SK-N-SH treated with all-trans-retinoic acid at 6 μM for 48 hours (cell line): Measurements from ENCODE around the gene CHAF1A.

Experiments
- ATAC-seq: fragments of 200-7000 bp; cut with Tn5 transposase; 3 replicates; pipeline ENCODE4 v1.9.1; 2020; ENCODE audit warnings: mild to moderate bottlenecking, moderate library complexity
- ARNTL ChIP-seq: fragments of 450-650 bp; formaldehyde crosslinking; IDR thresholded peaks from 2 replicates; pipeline ENCODE4 v1.5.0; 2020; ENCODE audit warnings: low read depth, mild to moderate bottlenecking, moderate library complexity, borderline replicate concordance
- BACH2 ChIP-seq: fragments of 250-450 bp; sonication (Bioruptor Pico); IDR thresholded peaks from 2 replicates; pipeline ENCODE4 v1.9.0; 2021; ENCODE audit warnings: mild to moderate bottlenecking, borderline replicate concordance
- CREB5 ChIP-seq: fragments of 250-450 bp; sonication (Bioruptor Pico); IDR thresholded peaks from 2 replicates; pipeline ENCODE4 v1.5.1; 2020; ENCODE audit warnings: low read depth, mild to moderate bottlenecking, moderate library complexity
- CSRNP3 ChIP-seq: fragments of 250-450 bp; sonication (Bioruptor Pico); IDR thresholded peaks from 2 replicates; pipeline ENCODE4 v1.5.1; 2021; ENCODE audit warnings: mild to moderate bottlenecking, moderate library complexity
- ESRRG ChIP-seq: fragments of 250-450 bp; sonication (Bioruptor Pico); IDR thresholded peaks from 2 replicates; pipeline ENCODE4 v1.6.1; 2021; ENCODE audit warnings: mild to moderate bottlenecking
- GLIS3 ChIP-seq: fragments of 250-450 bp; sonication (Bioruptor Pico); IDR thresholded peaks from 2 replicates; pipeline ENCODE4 v1.5.0; 2020; ENCODE audit warnings: mild to moderate bottlenecking, moderate library complexity
- ISL1 ChIP-seq: fragments of 250-450 bp; sonication (Bioruptor Pico); IDR thresholded peaks from 2 replicates; pipeline ENCODE4 v2.1.2; 2022; ENCODE audit warnings: mild to moderate bottlenecking, moderate library complexity
- OSR1 ChIP-seq: fragments of 250-450 bp; sonication (Bioruptor Pico); IDR thresholded peaks from 2 replicates; pipeline ENCODE4 v1.8.0; 2022; ENCODE audit warnings: moderate library complexity, mild to moderate bottlenecking, inconsistent platforms
- PATZ1 ChIP-seq: fragments of 250-450 bp; sonication (Bioruptor Pico); IDR thresholded peaks from 2 replicates; pipeline ENCODE4 v1.8.0; 2020; ENCODE audit warnings: mild to moderate bottlenecking, moderate library complexity, borderline replicate concordance
- POU6F1 ChIP-seq: fragments of 250-450 bp; sonication (Bioruptor Pico); IDR thresholded peaks from 2 replicates; pipeline ENCODE4 v1.8.0; 2021; ENCODE audit warnings: low read depth, mild to moderate bottlenecking, moderate library complexity, borderline replicate concordance
- PPARA ChIP-seq: fragments of 250-450 bp; sonication (Bioruptor Pico); IDR thresholded peaks from 2 replicates; pipeline ENCODE4 v1.5.0; 2020; ENCODE audit warnings: mild to moderate bottlenecking, borderline replicate concordance
- RARB ChIP-seq: fragments of 250-450 bp; sonication (Bioruptor Pico); IDR thresholded peaks from 2 replicates; pipeline ENCODE4 v1.8.0; 2021; ENCODE audit warnings: mild to moderate bottlenecking, moderate library complexity
- SNAI2 ChIP-seq: fragments of 250-450 bp; sonication (Bioruptor Pico); IDR thresholded peaks from 2 replicates; pipeline ENCODE4 v1.5.0; 2020; ENCODE audit warnings: mild to moderate bottlenecking, moderate library complexity
- TCF4 ChIP-seq: fragments of 250-450 bp; sonication (Bioruptor Pico); IDR thresholded peaks from 2 replicates; pipeline ENCODE4 v1.8.0; 2021; ENCODE audit warnings: mild to moderate bottlenecking, moderate library complexity, borderline replicate concordance
- ZC3H10 ChIP-seq: fragments of 250-450 bp; sonication (Bioruptor Pico); IDR thresholded peaks from 2 replicates; pipeline ENCODE4 v1.5.1; 2021; ENCODE audit warnings: mild to moderate bottlenecking, moderate library complexity
- ZFP3 ChIP-seq: fragments of 250-450 bp; sonication (Bioruptor Pico); IDR thresholded peaks from 2 replicates; pipeline ENCODE4 v1.5.0; 2020; ENCODE audit warnings: mild to moderate bottlenecking, moderate library complexity
- ZNF565 ChIP-seq: fragments of 450-650 bp; formaldehyde crosslinking; conservative IDR thresholded peaks from 2 replicates; pipeline ENCODE4 v1.5.0; 2020; ENCODE audit warnings: low read depth, mild to moderate bottlenecking, moderate library complexity

CHAF1A gene

GRCh38 chr19:4375164-4376027, 27.0 kb upstream of the CHAF1A start (continued):
- TF ChIP-seq BACH2 (no peak), ESRRG (CRISPR knock-in tag) (no peak), GLIS3 (CRISPR knock-in tag) (no peak), CSRNP3 (CRISPR knock-in tag) (no peak)

GRCh38 chr19:4376028-4376670, 26.3 kb upstream of the CHAF1A start:
- TF ChIP-seq ZFP3 (CRISPR knock-in tag) = no peak
- no peak for TF ChIP-seq ARNTL
- no peak for TF ChIP-seq CSRNP3 (CRISPR knock-in tag)
- no peak for TF ChIP-seq TCF4
- no peak for TF ChIP-seq PPARA (CRISPR knock-in tag)
- no peak for TF ChIP-seq OSR1 (CRISPR knock-in tag)
- TF ChIP-seq, all 23 proteins: peak for 0
- no peak for ATAC-seq

GRCh38 chr19:4376671-4376990, 25.8 kb upstream of the CHAF1A start:
- no peak for ATAC-seq
- TF ChIP-seq TCF4 (no peak), BACH2 (no peak), PATZ1 (CRISPR knock-in tag) (no peak), ZC3H10 (CRISPR knock-in tag) (no peak), POU6F1 (CRISPR knock-in tag) (no peak), CSRNP3 (CRISPR knock-in tag) (no peak)

GRCh38 chr19:4376991-4377781, 25.3 kb upstream of the CHAF1A start:
- ATAC-seq = no peak; the same call in 2 of the 3 replicates
- no peak for TF ChIP-seq ISL1 (CRISPR knock-in tag)
- no peak for TF ChIP-seq ZNF565 (CRISPR knock-in tag)
- no peak for TF ChIP-seq RARB (CRISPR knock-in tag)
- no peak for TF ChIP-seq BACH2
- TF ChIP-seq POU6F1 (CRISPR knock-in tag) = no peak
- TF ChIP-seq CSRNP3 (CRISPR knock-in tag) = no peak
- no peak for TF ChIP-seq SNAI2 (CRISPR knock-in tag)
- no peak for TF ChIP-seq OSR1 (CRISPR knock-in tag)
- no peak for TF ChIP-seq CREB5 (CRISPR knock-in tag)
- no peak for TF ChIP-seq PATZ1 (CRISPR knock-in tag)
